ENCODE results near the gene LILRA6.
"Not testable (repeated sequence)": the region's sequence is repeated elsewhere in the genome, so short reads cannot be mapped to it uniquely, and the experiment has no call there.

The LILRA6 gene

DNA sequence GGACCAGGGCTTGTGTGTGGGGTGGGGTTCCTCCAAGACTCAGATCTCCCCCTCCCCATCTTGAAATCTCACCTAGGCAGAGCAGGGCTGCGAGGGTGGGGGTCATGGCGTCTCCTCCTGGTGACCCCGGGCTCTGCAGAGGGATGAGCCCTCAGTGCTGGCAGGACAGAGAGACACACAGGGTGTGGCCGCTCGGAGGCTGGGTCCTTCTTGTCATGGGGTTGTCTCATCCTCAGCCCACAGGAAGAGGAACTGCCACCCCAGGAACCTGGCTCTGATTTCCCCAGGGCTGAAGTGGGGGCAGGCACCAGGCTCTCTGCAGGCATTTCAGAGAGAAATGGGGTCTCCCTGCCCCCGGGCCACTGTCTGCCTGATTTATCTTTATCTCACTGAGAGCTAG lies at the start of gene LILRA6:
Gene LILRA6, minus strand, starts transcription at position 145 of the 400 bp plus-strand sequence.
- DNase-seq = not testable (repeated sequence)

DNA sequence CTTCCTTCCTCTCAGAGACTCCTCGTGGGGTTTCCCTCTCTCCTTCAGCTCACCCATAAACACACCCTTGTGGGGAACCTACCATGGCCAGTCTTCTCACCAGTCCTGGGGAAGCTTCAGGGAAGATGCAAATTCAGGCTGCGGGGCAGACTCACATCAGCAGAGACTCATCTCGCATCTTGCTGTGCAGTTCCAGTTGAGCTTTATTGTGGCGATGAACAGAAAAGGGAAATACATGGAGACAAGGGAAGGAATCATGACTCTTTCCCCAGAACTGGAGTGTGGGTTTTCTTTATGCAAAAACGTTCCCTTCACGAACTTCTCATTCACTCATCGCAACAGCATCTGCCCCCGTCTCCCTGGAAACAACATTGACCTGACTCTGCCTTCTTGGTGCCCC lies 46.6 kb upstream of the LILRA6 start:
- DNase-seq = not testable (repeated sequence)

DNA sequence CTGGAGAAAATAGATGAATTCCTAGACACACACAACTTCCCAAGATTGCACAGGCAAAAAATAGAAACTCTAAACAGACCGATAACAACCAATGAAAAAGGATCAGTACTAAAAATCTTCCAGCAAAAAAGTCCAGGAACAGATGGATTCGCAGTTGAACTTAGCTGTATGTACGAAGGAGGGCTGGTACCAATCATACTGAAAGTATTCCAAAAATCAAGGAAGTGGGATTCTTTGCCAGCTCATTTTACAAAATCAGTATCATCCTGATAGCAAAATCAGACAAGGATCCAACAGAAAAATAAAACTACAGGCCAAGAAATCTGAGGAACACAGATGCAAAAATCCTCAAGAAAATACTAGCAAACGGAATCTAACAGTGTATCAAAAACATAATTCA lies 44.9 kb upstream of the LILRA6 start:
- DNase-seq = no peak

DNA sequence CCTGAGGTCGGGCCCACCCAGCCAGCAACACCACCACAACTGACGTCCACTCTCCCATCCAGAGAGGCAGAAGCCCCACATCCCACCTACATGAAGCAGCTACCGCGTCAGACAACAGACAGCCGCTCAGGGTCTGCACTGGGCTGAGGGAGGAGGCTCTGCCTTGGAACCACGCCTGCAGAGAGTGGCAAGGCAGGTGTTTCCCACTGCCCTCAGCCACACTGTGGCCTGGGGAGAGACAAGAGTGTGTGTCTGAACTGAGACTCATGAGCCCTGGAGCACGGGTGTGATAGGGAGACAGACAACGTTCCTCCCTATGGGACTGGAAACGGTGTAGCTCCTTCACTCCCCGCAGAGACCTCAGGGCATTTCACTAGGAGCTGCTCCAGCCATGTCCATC lies 43.7 kb upstream of the LILRA6 start:
- DNase-seq = not testable (repeated sequence)

DNA sequence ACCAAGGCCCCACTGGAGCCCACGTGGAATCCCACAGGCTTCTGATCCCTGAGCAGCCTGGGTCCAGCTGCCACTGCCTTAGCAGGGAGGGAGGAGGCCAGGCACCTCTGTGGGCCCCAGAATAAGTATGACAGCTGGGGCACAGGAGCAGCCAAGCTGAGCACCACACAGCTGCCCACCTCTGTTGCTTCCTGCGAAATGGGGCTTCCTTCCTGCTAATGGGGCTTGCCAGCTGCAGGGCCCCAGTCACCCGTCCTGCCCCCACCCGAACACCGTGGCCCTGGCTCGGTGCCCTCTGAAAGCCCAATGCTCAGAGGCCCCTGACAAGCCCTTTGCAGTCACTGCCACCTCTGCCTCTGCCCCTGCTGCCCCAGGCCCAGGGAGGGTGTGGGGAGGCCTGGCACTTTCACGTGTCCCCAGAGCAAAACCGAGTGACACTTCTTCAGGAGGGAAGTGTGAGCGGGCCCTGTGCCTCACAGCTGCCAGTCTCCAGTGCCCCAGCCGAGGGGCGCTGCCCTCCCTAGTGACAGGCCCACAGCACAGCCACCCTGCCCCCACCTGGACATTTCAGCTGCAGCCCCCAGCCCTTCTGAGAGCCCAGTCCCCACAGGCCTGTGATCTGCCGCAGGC lies 43.0 kb upstream of the LILRA6 start:
- DNase-seq = not testable (repeated sequence)

DNA sequence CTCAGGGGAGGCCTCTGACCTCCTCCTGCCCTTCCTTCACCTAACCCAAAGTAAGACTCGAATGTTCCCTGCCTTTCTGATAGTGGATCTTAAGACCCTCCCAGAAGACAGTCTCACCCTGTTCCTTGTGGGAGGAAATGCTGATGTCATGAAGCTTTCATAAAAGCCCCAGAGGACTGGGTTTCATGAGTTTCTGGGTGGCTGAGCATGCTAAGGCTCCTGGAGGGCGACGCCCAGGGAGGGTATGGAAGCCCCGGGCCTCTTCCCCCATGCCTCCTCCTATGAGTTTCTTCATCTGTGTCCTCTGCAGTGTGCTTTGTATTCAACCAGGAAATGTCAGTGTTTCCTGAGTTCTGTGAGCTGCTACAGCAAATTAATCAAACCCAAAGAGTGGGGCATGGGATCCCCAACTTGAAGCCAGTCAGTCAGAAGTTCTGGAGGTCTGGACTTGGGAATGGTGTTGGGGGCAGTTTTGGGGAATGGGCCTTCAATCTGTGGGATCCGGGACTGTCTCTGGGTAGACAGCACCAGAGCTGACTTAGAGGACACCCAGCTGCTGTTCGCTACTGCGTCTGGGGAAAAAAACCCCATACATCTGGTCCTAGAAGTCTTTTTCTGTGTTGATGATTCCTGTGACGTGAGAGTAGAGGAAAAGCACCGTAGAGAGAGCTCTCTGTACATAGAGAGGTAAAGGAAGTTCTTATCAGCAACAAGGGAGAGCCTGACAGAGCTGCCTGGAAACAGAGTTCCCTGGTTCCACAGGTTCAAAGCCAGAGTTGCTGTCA lies 40.3 kb upstream of the LILRA6 start:
- no peak for DNase-seq

DNA sequence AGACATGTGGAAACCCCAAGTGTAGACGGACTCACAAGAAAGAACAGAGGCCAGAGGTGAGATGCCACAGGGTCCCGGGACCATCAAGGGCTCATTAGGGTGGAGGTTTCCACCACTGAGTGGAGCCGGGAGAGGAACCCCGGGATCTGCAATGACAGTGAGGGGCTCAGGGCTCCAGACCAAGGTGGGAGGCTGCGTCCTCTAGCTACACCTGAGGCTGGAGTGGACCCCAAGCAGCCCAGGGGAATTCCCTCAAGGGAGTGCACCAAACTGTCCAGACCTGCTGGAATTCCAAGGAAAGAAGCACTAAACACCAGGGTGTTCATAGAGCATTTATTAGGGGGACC lies 39.1 kb upstream of the LILRA6 start:
- DNase-seq = not testable (repeated sequence)

DNA sequence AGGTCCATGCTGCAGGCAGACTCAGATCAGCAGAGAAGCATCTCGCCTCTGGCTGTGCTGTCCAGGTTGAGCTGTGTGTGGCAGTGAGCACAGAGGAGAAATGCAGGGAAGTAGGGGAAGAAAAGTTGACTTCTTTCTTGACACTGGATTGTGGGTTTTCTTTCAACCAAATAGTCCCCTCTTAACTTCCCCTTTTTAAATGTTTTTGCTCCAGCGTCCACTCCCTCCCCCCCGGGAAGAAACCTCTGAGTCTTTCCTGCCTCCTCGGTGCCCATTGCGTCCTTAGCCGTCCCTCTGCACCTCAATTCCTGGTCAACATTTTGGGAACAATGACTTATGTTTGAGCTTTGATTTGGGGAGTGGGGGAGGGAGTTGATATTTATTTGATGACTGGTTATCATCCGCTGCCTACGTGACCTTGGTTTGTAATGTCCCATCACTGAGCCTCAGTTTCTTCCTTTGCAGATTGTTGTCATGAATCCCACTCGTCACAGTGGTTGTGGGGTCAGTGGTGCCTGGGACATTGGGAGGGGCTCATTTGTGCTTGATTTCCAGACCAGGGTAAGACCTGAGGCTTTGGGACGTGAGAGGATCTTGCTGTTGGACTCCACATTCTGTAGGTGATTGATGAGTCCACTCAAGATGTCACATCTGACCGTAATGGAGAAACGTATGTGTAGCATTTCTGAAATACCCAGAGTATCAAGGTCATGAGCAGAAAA lies 38.6 kb upstream of the LILRA6 start, which contains the start of gene LILRB2:
Gene LILRB2, minus strand, starts transcription at position 104 of the 722 bp plus-strand sequence. CDS start 614 bp downstream, outside the sequence.
- DNase-seq = no peak

DNA sequence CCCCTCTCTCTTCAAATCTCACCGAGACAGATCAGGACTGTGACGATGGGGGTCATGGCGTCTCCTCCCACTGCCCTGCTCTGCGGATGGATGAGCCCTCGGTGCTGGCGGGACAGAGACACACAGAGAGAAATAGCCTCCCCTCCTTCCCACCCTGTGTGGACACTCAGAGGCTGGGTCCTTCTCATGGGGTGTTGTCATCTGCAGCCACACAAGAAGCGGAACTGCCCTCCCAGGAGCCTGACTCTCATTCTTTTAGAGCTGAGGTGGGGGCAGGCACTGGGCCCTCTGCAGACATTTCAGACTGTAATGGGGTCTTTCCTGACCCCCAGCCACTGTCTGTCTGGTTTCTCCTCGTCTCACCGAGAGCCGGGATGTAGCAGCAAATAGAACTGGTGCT lies 37.9 kb upstream of the LILRA6 start:
- not testable (repeated sequence) for DNase-seq

DNA sequence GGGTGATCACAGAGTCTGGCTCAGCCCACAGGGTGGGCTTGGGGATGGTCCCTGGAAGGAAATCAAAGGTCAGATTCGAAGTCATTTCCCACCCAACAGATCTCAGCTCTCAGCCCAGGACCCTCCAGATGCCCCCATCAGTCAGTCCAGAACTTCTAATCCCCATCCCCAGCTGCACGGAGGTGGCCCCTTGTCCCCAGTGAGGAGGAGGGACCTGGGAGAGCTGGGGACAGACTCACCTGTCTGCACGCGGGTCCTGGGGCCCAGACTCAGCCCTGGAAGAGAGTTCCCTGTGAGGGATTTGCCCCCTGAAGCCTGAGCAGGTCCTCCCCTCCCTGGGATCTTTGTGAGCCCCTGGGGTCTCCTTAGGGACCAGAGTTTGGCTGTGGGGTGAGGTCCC lies 37.4 kb upstream of the LILRA6 start:
- not testable (repeated sequence) for DNase-seq

DNA sequence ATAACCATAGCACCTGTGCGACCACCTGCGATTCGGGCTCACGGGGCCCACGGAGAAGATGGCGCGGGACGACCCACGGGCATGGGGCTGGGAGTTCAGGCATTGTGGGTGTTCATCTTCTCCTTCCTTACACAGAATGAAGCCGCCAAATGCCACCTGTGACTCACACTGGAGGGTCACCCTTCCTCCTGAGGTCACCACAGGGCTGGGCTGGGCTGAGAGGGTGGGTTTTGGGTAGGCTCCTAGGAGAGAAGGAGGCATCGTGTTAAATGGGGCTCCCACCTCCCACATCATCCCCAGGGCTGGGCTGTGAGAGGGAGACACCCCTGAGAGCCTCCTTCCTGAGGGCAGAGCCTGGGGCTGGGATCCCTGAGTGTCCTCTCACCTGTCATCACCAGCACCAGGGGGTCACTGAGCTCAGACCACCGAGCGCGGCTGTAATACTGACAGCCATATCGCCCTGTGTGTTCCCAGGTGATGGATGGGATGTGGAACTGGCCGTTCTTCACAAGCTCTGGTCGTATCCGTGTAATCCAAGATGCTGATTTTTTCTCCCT lies 36.9 kb upstream of the LILRA6 start:
- no peak for DNase-seq

DNA sequence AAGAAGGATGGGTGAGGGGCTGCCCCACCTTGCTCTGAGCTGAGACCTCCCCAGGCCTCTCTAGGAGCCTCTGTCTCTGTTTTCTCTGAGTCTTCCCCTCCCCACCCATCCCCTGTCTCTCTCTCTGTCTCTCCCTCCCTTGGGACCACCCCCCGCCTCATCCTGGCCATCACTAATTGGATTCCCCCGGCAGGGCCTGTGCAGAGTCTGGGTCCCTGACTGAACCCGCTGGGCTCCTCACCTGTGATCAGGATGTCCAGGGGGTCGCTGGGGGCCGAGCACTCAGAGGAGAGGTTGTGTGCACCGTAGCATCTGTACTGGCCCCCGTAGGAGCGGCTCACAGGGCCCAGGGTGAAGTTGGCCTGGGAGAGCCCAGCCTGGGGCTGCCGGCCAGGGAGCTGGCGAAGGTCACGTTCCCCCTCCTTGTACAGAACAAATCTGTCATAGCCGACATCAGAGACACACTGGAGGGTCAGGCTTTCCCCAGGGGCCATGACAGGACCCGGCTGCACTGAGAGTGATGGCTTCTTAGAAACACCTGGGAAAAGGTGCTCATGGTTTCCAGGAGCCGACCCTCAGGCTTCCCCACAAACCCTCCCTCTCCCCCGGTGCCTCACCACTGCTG lies 36.1 kb upstream of the LILRA6 start:
- not testable (repeated sequence) for DNase-seq

DNA sequence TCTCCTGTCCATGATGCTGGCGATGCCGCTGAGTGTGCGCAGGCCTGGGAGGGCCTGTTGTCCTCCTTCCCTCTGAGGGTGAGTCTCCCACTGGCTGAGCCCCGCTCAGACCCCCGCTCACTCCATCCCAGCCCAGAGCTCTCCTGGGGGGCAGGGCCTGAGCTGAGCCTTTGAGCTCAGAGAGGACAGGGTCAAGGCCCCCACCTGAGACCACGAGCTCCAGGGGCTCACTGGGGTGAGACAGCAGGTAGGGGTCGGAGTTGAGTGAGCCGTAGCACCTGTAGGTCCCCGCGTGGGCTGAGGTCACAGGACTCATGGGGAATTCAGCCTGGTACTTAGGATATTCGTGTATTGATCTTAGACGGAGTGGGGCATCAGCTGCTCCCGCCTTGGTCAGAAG lies 35.5 kb upstream of the LILRA6 start:
- not testable (repeated sequence) for DNase-seq

DNA sequence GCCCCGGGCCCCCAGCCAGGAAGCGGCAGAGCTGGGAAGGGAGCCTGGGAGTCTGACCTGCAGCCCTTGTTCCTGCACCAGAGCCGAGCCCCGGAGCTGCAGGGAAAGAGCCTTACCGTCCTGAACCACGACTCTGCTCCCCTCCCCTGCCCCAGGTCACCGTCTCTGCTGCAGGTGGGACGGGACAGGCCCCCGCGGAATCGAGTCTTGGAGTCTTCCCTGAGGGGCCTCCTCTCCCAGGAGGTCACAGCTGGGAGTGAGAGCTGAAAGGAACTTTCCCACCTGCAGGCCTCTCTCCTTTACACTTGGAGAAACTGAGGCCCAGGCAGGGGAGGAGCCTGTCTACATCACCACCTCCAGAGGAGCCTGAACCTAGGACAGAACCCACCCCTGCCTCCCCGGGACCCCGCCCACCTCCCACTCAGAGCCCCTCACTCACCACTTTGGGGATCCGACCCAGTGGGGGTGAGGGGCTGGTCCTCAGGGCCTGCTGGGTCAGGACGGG lies 34.6 kb upstream of the LILRA6 start:
- not testable (repeated sequence) for DNase-seq

DNA sequence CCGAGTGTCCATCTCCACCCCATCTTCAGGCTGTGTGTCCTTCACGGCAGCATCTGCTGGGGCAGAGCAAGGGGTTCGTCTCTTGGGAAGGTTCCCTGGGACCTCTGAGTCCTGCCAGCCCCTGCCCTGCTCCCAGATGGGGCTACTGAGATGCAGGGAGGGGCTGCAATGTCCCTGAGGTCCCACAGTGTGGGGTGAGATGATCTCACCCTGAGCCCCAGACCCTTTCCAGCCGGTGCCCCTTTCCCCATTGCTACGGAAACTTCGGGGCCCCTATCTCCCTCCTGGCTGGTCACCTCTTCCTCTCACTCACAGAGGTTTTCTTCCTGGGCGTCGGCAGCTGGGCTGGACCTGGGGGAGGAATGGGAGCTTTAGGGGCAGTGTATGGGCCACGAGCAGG lies 33.4 kb upstream of the LILRA6 start:
- no peak for DNase-seq

DNA sequence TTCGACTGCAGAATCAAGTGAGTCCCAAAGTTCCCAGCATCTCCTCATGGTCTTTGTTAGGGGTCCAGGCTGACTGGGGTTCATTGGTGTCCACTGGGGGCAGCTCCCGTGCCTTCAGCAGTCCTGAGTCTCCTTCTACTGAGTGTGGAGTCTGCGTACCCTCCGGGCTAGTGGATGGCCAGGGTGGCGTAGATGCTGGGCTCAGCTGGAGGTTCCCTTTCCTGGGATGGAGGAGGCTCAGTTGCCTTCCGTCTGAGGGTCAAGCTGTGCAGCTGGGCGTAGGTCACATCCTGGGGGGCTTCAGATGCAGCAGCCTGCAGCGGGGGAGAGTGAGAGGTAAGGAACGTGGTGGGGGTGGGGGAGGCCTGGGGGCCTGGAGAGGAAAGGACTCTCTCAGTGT lies 31.9 kb upstream of the LILRA6 start:
- DNase-seq = not testable (repeated sequence)

DNA sequence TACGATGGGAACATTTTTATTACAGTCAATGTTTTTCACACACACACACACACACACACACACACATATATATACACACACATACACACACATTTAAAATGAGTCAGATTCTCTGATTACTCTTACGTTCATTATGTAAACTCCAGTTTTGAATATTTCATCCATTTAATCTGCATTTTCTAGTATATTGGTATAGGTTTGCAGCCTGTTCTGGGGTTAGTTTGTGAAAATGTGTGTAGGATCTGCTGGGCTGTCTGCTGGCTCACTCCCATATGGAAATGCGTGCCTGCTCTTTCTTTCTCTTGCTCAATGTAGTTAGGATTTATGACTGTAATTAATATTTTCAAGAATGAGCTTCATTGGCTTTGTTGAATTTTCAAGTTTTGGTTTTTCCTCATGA lies 31.2 kb upstream of the LILRA6 start:
- DNase-seq = no peak

DNA sequence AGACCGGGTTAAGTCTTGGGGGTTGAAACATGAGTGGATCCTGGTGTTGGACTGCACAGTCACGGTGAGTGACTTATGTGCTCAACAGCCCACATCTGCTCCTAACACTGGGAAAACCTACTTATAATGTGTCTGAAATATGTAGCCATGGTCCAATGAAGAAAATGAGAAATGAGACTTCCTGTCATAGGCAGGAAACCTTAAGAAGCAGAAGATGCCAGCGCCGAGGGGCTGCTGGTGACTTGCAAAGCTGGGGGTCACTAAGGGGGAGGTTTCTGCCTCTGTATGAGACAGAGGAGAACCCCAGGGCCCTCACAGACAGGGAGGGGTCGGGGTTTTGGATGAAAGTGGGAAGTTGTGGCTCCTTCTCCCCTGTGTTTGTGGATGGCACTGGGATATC lies 29.6 kb upstream of the LILRA6 start:
- DNase-seq = not testable (repeated sequence)

DNA sequence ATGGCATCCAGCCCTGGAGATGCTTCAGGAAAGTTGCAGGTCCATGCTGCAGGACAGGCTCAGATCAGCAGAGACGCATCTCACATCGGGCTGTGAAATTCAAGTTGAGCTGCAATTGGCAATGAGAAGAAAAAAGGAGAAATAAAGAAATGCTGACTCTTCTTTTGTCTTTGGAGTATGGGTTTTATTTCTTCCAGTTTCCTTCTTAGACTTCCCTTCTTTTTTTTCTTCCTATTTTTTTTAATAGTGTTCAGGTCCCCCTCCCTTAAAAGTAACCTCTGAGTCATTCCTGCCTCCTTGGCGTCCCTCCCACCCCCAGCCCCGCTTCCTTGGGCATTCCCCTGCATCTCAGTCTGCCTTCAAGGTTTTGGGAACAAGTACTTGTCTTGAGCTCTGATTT lies 29.0 kb upstream of the LILRA6 start:
- not testable (repeated sequence) for DNase-seq

DNA sequence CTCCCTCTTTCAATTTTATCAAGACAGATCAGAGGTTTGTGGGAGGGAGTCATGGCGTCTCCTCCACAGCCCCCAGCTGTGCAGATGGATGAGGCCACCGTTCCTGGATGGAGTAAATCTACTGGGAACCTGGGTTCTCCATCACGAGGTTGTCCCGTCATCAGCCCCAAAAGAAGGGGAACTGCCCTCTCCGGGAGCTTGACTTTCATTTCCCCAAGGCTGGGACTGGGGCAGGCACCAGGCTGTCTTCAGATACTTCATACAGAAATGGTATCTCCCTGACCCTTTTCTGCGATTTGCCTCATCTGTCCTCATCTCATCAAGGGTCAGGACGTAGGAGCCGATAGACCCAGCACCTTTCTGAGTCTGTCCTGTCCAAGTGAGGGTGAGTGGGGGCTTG lies 28.5 kb upstream of the LILRA6 start:
- DNase-seq = no peak

DNA sequence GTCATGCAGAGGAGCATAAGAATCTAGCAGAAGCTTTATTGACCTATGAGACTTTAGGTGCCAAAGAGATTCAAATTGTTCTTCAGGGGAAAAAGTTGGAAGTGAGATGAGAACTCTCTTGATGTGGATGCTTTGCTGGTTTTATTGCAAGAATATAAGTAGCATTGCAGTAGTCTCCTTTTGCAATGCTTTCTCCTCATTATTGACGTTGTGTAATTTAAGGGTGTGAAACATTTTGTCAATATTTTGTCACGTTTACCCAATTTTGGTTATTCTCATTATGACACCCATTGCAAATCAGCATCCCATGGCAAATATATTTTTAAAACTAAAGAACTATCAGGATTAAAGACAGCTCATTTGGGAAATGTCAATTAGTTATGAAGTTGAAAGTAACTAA lies 26.3 kb upstream of the LILRA6 start:
- no peak for DNase-seq

DNA sequence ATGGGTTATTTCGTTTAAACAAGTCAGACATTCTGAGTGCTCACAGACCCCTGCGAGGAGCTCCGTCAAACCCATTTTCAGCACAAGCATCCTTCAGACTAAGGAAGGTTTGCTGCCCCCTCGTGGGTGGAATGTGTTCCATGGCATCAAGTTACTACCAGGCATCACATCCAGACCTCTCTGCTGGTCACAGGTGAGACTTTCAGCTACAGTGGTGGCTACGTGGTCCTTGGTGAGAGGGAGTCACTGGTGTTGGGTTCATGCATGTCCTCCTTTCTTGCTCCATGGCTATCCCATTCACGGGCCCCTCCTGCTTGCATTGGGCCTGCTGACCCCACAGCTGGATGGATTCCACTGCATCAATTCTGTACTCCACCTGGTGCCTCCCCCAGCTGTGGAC lies 23.5 kb upstream of the LILRA6 start:
- DNase-seq = peak; percentile 1

DNA sequence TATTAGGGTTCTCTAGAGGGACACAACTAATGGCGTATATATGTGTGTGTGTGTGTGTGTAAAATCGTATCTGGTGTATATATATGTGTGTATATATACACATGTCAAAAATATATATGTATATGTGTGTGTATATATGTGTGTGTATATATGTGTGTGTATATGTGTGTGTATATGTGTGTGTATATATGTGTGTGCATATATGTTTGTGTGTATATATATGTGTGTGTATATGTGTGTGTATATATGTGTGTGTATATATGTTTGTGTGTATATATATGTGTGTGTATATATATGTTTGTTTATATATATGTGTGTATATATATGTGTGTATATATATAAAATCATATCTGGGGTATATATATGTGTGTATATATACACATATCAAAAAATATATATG lies 19.9 kb upstream of the LILRA6 start:
- DNase-seq = no peak
